GM18951 (cell line): ENCODE data around the gene SLC9A5.

Experiments used
- POLR2A ChIP-seq: IDR thresholded peaks from 4 replicates; pipeline ENCODE4 v1.6.1; 2011; ENCODE audit warnings: mild to moderate bottlenecking; ENCODE audit not compliant: insufficient read length, insufficient read depth; ENCODE audit errors: extremely low read depth
- in situ Hi-C: fragments of 300-500 bp; cut with MboI; formaldehyde crosslinking; loops from one replicate; pipeline ENCODE4 v1.12.0; 2022; ENCODE audit warnings: low sequenced_read_pairs, mixed read lengths, inconsistent platforms; ENCODE audit not compliant: unreplicated experiment

SLC9A5 gene

DNA sequence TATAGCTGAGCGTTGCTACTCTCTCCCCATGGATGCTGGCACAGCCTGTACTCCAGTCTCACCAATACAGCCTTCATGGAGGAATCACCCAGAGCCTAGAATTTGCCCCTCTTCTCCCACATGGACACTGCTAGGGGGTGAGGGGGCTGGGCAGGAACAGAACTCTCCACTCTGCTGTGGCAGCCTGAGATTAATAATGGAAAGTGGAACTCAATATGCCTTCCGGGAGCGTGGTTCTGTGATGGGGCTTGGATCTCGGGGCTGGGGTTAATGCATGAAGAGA is 1.2 kb downstream of the SLC9A5 start:
- in situ Hi-C loops: no loop called here
- TF ChIP-seq POLR2A: no peak

DNA sequence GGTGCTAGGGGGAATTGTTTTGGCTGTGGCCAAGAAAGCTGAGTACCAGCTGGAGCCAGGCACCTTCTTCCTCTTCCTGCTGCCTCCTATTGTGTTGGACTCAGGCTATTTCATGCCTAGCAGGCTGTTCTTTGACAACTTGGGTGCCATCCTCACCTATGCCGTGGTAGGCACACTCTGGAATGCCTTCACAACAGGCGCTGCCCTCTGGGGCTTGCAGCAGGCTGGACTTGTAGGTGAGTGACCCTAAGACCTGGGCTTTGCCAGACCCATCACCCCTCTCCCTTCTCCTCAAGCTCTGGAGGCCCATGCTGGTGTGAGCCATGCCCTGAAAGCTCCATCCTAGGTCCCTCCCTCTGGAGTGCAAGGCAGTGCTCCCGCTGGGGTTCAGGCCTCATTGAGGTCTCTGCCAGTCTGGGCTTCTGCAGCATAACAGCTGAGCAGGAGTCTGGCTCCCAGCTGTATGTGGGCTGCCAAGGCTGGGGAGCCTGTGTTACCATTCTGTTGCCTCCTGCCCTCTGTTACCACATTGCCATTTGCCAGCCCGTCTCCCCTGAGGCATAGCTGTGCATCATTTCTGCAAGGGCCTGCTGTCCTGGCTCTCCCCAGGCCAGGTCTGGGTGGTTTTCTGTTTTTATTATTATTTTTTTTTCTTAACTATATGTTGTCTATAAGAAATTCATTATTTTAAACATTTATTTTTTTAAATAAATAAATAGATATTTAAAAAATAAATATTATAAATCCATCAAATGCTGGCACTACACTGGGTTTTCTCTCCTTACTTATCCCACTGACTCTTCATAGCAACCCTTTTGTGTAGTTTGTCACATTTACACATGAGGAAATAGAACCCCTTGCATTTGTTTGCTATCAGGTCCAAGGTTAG is 4.1 kb downstream of the SLC9A5 start:
- TF ChIP-seq POLR2A: no peak

DNA sequence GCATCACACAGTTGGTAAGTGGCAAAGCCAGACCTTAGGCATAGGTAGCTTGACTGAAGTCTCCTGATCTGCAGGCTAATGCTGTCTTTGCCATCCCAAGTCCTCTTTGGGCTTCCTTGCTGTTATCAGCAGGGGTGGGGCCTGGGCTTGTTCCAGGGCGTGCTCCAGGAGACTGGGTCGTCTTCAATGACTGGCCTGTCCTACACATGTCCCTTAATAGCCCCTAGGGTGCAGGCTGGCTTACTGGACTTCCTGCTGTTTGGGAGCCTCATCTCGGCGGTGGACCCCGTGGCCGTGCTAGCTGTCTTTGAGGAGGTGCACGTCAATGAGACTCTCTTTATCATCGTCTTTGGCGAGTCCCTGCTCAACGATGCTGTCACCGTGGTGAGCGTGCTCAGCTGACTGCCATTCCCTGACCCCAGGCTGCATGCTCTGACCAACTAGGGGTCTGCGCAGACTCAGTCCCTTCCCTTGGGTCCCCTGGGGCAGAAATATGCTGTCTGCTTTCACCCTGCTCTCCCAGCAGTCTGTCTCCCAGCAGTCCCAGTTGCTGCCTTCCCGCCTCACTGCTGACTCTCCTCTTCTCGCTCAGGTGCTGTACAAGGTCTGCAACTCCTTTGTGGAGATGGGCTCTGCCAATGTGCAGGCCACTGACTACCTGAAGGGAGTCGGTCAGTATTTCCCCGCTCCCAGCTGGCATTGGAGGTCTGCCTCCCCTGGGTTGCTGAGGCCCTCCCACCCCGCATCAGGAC is 6.2 kb downstream of the SLC9A5 start:
- no peak for TF ChIP-seq POLR2A
- in situ Hi-C loops: no loop called here

More for the DNA sequence above, 4.1 kb downstream of the SLC9A5 start:
- in situ Hi-C loops: no loop called here

GRCh38 chr16:67255553-67256221 is 6.9 kb downstream of the SLC9A5 start:
- in situ Hi-C loops: no loop called here
- TF ChIP-seq POLR2A: no peak

GRCh38 chr16:67256701-67257230 is 8.0 kb downstream of the SLC9A5 start:
- TF ChIP-seq POLR2A: no peak
- in situ Hi-C loops: no loop called here

DNA sequence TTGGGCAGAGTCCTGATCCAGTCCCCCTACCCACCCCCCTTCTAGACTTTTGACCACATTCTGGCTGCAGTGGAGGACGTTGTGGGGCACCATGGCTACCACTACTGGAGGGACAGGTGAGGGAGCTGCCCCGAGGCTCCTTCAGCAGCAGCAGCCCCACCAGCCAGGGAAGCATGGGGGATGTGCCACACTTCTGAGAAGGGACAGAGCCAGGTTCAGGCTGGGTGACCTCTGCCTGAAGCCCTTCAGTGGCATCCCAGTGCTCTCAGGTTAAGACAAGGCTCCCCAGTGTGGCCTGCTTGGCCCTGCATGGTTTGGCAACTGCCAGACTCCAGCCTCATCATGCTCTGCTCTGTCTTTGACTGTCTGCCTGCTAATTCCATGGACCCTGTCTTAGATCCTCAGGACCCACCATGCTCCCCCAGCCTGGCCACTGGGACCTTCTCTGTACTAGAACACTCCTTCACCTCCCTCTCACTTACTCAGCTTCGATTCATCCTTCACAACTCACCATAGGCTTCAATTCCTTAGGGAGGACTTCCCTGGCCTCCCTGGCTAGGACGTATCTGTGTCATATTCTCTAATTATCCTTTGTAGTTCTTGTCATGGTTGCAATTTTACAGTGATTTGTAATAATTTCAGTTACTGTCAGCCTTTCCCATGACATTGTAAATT is 8.8 kb downstream of the SLC9A5 start:
- no peak for TF ChIP-seq POLR2A

DNA sequence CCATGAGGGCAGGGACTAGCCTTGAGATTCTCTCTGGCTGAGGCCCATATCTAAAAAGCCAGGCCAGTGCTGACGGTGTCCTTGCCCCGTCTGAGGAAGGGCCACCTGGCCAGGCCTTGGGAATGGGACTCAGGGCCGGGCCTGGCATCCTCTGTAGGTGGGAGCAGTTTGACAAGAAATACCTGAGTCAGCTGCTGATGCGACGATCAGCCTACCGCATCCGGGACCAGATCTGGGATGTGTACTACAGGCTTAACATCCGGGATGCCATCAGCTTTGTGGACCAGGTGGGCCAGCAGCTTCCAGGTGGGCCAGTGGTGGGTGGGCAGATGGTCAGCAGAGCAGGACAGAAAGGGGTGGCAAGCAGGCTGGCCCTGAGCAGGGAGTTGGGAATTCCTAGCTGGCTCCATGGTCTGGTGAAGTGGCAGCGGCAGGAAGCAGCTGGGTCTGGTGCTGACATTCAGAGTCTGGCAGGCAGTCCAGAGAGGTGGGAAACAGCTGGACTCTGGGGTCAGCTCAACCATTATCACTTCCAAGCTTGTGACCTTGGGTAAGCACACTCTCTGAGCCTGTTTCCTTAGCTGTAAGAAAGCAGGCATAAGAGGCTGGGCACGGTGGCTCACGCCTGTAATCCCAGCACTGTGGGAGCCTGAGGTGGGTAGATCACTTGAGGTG is 9.5 kb downstream of the SLC9A5 start:
- in situ Hi-C loops: no loop called here
- no peak for TF ChIP-seq POLR2A

More for the DNA sequence above, 8.8 kb downstream of the SLC9A5 start:
- in situ Hi-C loops: no loop called here

DNA sequence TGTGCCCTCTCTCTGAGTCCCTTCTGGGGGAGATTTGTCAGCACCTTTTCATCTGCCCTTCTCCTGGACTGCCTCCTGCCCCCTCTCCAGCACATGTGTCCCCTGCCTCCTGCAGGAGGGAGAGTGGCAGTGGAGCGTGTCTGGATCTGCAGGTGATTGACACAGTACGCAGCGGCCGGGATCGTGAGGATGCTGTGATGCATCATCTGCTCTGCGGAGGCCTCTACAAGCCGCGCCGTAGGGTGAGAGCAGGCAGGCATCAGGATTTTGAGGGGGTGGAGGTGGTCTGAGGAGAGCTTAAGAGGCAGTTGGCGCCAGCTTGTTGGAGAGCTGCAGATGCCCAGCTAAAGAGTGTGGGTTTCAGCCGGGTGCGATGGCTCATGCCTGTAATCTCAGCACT is 10.9 kb downstream of the SLC9A5 start:
- no peak for TF ChIP-seq POLR2A
- in situ Hi-C loops: no loop called here

- TF ChIP-seq POLR2A: no peak
Observed at GRCh38 chr16:67260426-67261063, 11.8 kb downstream of the SLC9A5 start.

GRCh38 chr16:67263201-67263600 is 14.4 kb downstream of the SLC9A5 start:
- in situ Hi-C loops: no loop called here
- TF ChIP-seq POLR2A: no peak

More at GRCh38 chr16:67260426-67261063, 11.8 kb downstream of the SLC9A5 start:
- in situ Hi-C loops: no loop called here

- no peak for TF ChIP-seq POLR2A
- in situ Hi-C loops: no loop called here
Observed at GRCh38 chr16:67264277-67264676, 15.5 kb downstream of the SLC9A5 start.

GRCh38 chr16:67264866-67265265 is 16.1 kb downstream of the SLC9A5 start:
- in situ Hi-C loops: no loop called here
- TF ChIP-seq POLR2A: no peak
